GM21619 (cell line): ENCODE measurements around the gene LYPD6.
A peak's percentile ranks its signal among the peaks of the same experiment; 100 is the strongest.

ENCODE experiments used
- ATAC-seq: cut with Tn5 transposase; IDR thresholded peaks from one replicate; pipeline ENCODE4 v1.9.1; 2021; ENCODE audit not compliant: unreplicated experiment

LYPD6 gene

DNA sequence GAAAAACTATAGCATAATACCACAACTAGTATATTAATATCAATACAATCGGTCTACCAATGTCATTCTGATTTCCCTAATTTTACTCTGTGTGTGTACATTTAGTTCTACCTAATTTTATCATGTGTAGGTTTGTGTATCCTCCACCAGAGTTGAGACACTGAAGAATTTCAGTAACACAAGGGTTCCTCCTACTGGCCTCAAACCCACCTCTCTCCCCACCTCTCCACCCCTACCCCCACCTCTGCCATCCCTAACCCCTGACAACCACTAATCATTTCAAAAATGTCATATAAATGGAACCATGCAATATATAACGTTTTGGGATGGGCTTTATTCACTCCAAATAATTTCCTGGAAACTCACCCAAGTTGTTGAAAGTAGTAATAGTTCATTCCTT is 117.9 kb downstream of the LYPD6 start:
- ATAC-seq = no peak

DNA sequence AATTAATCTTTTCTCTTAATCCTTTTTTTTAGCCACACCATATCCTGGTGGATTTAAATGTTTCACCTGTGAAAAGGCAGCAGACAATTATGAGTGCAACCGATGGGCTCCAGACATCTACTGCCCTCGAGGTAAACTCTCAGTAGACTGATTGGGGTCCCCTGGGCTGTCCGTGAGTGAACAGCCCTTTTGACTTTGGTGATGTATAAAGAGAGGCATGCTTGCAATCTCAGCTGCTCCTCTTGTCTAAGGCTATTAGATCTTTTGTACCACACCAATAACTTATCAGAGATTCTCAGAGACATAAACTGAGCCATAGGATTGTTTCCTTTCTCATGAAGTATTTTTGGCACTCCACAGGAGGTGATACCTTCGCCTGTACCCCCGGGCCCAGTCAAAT is 118.6 kb downstream of the LYPD6 start:
- no peak for ATAC-seq

DNA sequence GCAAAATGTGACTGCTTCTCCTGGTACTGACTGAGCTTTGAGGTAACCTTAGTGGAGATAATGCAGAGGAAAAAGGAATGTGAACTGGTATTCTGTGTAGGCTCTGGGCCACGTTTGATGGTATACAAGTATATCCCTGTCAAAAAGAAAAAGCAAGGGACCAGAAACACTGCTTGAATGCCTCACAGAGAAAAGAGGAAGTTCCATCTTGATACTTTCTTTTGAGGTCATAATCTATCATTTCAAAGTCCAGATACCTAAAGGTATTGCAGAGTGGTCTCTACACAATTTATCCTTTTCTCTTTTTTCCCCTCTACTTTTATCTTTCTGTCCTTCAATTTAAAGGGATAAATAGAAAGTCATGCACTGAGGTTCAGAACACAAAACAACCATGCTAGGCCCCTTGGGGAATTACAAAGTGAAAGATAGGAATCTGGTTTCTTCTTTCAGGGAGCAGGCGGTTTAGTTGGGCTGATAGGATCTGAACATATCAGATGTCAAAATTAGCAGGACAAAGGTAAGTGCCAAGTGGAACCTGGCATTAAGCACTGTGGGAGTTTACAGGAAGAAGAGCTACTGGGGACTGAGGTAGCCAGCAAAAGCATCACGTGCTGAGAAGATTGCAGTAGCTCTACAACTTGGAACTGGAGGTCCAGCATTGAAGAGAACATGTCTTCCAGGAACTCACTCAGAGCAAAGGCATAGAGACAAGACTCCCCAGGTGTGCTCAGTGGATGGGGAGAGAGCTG is 121.2 kb downstream of the LYPD6 start:
- ATAC-seq = no peak

DNA sequence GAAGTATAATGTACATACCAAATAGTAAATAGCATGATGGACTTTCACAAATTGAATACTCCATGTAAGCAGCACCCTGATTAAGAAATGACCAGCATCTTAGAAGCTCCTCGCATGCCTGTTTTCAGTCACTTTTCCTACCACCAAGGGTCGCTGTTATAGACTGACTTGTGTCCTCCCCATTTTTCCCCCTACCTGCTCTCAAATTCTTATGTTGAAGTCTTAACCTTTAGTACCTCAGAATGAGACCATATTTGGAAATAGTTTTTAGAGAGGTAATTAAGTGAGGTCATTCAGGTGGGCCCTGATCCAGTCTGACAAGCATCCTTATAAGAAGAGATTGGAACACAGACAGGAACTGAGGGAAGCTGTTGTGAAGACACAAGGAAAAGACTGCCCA is 125.9 kb downstream of the LYPD6 start:
- ATAC-seq = no peak

DNA sequence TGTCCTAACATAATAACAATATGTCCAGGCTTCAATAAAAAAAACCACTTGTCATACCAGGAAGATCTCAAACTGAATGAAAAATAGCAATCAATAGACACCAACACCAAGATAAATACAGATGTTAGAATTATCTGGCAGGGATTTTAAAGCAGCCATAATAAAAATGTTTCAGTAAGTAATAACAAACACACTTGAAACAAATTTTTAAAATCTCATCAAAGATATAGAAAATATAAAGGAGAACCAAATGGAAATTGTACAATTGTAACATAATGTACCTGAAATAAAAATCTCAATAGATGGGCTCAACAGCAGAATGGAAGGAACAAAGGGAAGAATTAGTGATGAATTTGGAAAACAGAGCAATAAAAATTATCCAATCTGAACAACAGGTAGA is 128.1 kb downstream of the LYPD6 start:
- ATAC-seq = no peak

DNA sequence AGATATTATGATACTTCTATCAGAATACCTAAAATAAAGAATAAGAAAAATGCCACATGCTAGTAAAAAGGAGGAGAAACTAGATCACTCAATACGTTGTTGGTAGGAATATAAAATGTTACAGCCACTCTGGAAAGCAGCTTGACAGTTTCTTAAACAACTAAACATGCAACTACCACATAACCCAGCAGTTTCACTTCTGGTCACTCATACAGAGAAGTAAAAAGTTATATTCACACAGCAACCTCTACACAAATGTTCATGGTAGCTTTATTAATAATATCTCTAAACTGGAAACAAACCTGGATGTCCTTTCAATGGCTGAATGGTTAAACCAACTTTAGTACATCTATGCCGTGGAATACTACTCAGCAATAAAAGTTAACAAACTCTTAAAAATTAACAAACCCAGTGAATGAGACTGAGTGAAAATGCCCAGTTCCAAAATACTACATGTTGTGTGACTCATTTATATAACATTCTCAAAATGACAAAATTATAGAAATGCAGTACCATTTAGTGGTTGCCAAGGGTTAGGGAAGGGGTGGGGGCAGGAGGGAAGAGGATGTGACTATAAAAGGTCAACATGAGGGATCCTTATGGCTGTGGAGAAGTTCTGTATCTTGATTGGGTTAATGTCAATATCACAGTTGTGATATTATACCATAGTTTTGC is 133.1 kb downstream of the LYPD6 start:
- ATAC-seq = peak; percentile 96

DNA sequence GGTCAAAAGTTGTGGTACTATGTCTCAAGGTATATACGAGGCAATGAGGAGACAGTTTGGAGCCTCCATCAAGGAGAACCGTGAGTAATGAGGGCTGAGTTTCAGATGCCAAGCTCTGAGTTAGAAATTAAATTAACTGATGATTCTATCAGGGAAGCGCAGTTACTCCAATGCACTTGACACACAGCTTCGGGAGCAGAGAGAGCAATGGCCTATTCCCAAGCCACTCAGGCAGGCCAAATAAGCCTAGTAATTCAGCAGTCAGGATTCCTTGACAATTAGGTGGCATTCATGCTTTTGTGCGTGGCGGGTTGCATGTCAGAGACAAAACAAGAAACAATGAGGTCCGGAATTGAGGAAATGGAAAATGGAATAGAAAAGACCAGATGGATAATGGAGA is 134.0 kb downstream of the LYPD6 start:
- ATAC-seq = no peak

DNA sequence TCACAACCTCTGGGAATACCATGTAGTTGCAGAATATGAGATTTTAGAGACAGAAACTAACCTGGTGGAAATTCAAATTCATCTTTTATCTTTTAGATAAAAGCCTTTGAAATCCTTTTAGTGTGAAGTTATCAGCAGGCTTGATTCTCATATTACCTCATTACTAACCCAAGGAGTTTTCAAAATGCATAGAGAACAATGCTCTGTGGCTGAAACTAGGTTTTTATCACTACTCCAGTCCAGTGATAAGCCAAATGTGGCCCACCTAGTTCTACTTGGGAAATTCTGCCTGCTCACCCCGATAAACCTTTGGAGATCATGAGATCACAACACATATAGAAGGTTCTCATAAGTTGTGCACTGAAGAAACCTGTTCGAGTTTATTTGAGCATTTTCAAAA is 135.5 kb downstream of the LYPD6 start:
- ATAC-seq = no peak

DNA sequence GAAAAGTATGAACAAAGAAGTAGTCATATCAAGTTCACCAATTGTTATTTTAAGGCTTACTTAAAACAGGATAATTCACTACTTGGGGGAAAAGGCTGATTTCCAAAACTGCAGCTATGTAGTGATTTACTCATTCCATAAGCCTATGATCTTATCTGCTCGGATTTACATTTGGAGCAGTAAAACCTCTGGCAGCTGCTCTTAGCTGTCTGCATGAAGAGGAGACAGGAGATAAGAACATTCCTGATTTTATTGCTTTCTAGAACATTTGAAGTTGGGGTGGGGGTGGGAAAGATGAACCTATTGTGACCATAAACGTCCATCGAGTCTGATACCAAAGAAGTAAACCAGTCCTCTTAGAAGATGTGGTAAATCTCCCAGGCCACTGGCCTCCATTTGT is 136.2 kb downstream of the LYPD6 start:
- no peak for ATAC-seq

DNA sequence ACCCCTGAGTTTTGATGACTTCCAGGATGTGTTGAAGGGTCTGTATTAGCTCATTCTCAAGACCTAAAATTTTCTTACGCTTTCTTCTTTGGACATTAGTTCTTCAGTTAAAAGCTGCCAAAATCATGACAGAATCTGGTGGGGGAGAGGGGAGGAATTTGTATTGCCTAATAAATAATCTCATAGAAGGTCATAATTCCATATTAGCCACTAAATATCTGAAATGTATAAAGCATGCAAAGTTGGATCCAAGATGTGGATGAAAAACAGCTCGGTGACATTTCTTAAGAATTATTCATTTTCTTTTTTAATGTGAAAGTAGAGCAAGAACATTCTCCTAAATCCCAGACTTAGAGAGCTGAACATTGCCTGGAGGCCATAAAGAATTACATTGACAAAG is 137.0 kb downstream of the LYPD6 start:
- no peak for ATAC-seq

DNA sequence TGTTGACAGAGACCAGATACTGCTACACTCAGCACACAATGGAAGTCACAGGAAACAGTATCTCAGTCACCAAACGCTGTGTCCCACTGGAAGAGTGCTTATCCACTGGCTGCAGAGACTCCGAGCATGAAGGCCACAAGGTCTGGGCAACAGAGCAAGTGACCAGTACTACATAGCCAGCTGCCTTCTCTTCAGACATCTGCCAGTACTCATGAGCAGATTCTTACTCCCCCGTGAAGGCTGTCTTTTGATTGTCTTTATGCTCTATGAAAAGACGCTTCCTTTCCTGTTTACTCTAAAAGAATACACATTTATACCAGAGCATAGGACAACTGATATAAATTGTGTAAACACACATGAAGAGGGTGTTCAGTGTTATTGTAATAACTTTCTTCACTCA is 138.2 kb downstream of the LYPD6 start:
- no peak for ATAC-seq

DNA sequence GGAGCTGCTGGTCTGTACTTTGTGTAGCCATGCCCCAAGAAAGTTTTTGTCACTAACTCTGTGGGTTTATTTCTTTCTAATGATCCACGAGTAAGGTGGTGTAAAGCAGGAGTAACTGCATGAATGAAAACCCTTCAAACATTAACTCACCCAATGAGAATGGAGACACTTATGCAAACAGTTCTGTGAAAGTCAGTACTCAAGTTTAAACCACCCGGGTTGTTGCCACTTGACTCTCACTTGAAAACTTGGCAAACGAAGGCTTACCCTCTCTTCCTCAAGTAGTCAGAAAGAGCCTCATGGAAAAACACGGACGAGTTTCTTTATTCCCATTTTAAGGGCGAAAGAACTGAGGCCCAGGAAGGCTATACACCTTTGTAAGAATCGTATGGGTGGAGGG is 139.7 kb downstream of the LYPD6 start:
- ATAC-seq = no peak

DNA sequence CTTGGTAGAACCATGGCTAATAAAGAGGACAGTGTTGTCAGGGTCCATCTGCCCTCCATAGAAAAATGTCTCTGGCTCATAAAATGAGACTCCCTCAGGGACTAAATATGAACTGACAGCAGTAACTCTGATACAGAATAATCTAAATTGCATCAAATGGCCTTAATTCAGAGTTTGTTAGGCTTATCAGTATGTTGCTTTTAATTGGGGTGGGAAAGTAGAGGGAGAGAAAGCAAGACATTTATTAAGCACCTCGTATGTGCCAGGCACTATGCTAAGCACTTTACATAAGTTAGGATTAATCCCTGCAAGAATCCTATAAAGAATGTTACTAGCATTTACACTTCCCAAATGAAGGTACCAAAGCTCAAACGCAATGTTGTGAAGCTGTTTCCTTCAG is 142.0 kb downstream of the LYPD6 start:
- ATAC-seq = no peak

DNA sequence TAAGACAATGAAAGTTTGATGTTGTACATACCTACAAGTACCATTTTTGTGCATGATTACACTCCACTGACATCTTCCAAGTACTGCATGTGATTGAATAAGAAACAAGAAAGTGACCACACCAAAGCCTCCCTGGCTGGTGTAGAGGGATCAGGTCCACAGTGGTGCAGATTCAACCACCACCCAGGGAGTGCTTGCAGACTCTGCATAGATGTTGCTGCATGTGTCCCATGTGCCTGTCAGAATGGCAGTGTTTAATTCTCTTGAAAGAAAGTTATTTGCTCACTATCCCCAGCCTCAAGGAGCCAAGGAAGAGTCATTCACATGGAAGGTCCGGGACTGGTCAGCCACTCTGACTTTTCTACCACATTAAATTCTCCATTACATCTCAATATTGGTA is 142.7 kb downstream of the LYPD6 start:
- no peak for ATAC-seq

DNA sequence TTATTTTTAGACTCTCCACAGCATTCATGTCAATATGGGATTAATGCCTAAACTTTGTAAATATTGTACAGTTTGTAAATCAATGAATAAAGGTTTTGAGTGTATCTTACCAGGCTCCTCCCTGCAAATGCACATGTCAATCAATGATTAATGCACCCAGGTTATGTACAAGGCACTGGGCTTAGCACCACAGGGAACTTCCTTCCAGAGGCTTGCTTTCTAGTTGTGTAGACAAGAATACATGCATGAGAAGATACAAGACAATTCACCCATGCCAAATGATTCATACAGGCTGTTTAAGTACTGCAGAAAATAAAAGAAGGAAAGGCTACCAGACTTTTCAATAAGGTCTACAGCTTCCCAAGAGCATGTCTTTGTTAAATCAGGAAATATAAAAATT is 143.1 kb downstream of the LYPD6 start:
- ATAC-seq = no peak

DNA sequence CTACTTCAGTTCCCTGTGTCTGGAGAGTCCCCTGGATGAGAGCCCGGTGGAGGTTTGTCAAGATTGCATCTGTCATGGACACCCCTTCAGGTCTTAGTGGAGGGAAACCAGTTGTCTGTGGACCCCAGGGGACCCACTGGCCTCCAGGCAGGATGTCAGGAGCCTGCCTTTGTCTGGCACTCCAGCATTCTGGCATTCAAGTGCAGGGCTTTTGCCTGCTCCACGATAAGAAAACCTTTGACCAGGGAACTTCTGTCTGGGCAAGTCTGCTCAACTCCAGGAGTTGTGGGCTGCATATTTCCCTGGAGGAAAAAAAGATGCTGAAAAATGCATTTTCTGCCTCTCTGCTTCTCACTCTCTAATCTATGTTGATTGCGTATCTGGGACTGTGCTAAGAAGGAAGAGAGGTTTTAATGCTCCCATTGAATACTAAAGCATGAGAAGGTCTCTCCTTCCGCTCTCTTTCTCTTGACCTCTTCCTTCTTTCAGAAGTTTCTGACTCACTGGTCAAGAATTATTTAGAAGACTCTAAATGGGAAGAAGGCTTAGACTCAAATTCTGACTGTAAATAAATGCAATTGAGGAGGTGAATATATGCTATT is 152.7 kb downstream of the LYPD6 start:
- no peak for ATAC-seq

DNA sequence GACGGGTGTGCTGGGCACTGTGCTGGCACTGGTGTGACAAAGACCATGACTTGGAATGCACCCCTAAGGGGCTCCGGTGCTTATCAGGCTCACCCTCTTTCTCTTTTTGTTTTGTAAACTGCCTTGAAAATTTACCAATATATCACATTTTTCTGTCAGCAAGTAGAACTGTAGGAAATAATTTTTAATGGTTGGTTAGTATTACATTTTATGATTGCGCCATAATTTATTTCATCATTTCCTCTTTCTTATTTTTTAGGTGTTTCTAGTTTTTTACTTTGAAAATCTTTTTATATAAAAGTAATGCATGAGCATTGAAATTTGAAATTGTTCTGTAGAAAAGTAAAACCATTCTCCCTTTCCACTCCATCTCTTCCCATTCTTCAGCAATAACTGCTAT is 156.3 kb downstream of the LYPD6 start:
- ATAC-seq = no peak

DNA sequence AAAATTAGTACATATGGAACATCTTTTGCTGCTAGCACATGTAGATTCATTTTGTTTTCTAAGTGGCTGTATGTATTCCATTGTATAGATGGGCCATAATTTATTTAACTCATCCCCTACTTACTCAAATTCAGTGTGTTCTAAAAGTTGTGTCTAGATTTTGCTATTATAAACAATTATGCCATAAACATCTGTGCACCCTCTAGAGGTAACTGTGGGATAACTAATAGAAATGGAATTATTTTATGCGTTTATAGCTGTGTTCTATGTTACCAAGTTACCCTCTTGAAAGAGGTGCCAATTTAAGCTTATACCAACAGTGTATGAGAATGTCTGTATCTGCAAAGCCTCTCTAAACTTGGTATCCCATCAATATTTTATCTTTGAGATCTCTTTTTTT is 156.8 kb downstream of the LYPD6 start:
- ATAC-seq = no peak

DNA sequence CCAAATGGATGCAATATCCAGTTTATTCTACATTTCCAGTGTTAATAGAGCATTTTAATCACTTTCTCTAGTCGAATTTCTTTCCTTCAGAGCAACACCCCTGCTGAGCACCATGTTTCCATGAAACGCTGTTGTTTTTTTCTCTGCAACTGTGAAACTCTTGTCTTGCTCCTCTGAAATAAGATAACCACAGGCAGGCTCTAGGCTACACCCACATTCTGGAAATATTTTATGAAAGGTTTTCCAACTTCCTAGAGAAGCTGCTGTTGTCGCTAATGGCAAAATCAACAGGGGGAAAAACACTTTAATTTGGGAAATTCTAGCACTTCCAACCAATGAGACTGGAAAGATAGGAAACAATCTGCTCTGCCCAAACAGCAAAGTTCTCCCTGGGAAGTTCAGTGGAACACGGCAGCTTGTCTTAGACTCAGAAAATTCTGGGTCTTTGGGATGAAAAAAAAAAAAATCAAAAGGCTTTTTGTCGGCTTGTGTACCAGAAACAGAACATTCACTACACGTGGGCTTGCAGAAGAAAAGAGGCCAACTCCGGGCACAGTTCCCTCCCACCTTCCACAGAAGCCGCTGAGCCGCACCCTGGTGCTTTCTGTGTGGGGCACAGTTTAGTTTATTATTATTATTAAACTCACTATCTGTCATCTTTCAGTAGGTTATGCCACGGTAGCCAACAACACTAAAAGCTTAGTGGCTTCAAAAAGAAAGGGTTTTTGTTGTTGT is 158.5 kb downstream of the LYPD6 start:
- ATAC-seq = no peak

DNA sequence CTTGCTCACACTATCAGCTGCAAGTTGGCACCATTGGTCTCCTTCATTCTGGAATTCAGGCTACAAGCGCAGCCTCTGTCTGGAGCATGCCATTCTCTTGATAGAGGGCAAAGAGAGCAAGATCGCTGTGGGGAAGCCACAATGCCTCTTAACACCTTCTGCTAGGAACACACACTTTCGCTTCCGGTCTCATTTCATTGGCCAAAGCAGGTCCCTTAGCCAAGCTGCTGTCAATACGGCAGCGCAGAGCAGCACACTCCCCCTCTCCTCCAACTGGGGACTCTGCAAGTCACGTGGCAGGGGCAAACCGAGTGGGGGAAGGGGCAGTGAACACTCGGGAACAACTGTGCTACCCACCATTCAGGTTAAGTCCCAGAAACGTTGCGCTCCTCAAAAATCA is 159.1 kb downstream of the LYPD6 start:
- no peak for ATAC-seq

DNA sequence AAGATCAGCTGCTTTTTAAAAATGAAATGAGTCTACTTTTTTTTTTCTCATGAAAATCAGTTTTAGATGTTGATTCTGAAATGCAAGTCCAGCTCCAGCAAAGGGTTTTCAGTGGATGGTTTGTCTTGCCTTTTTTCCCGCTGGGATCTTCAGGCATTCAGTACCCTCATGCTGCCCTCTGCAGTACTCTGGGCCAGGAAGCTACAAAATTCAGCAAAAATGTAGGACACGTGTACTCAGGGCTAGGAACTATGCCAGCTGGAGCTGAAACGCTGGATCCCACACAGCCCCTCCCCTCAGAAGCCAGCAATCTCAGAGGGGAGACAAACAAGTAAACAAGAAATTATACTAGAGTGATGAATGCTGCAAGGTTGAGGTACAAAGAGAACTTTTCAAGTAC is 159.9 kb downstream of the LYPD6 start:
- ATAC-seq = no peak

DNA sequence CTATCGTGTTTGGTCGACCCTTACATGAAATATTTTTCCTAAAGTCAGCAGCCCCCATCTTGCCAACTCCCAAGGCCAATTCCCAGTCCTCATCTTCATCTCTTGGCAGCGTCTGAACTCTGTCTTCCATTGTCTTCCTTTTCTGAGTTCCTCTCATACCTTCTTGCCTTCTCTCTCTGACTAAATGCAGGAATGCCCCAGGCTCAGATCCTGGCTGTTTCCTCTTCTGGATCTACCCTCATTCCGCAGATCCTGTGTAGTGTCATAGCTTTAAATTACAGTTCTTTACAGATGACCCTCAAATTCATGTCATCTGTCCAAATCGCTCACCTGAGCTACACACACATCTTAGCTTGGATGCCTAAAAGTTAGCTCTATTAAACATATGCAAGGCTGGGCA is 162.5 kb downstream of the LYPD6 start:
- ATAC-seq = no peak
